HG03103 (cell line): ENCODE measurements around the gene PNCK.

Experiments used
- ATAC-seq: cut with Tn5 transposase; IDR thresholded peaks from one replicate; pipeline ENCODE4 v1.9.1; 2021; ENCODE audit warnings: low read depth; ENCODE audit not compliant: unreplicated experiment

The PNCK gene

DNA sequence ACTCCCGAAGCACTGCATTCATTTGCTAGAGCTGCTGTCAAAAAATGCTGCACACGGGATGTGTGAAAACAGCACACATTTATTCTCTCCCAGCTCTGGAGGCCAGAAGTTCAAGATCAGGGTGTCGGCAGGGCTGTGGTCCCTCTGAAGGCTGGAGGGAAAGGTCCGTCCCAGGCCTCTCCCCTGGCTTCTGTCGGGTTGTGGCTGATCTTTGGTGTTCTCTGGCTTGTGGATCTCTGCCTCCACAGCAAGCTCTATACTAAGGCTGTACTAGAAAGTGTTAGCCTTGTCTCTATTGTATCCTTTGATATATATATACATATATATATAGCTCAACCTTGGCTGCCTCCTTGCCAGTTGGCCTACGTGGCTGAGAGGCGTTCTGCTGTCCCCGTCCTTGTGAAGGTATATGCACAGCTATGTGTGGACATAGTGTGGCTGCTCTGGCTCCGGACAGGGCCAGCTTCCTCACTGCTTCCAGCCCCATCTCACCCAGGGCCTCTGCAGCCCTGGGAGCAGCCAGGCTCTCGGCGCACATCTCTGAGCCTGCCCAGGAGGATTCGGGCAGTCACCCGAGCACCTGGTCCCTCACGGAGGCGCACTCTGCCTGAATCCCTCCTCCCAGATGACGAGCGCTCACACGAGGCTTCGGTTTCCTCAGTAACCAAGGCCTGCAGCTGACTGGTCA lies 41.6 kb downstream of the PNCK start:
- no peak for ATAC-seq

DNA sequence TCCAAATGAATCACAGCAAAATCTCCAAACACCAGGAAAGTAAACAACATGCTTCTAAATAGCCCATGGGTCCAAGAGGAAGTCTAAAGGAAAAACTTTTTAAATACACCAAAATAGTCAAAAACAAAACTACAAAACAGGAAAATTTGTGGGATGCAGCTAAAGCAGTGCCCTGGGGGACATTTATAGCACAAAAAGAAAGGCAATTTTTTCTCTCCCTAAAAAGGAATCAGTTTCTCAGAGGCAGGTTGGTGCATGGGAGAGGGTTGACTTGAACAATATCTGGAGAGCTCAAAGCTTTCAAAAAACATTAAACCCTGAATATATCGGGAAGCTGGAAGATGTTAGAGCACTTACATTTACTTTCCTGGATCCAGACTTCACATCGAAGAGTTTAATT lies 42.3 kb downstream of the PNCK start:
- no peak for ATAC-seq

DNA sequence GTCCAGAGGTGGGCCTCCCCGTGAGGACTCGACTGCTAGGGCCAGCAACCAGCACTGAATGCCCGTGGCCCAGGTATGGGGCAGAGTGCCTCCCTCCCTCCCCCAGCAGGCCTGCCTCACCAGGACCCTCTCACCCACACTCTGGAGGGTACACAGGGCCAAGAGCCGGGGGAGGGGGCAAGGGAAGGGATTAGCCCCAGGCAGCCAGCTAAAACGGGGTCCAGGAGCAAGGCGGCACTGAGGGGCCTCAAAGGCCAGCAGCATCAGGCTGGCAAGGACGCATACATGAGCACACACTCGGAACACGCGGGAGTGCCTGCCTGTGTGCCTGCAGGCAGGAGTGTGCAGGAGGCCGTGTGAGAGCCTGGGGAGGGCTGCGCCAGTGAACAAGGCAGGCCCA lies 44.9 kb downstream of the PNCK start:
- no peak for ATAC-seq

DNA sequence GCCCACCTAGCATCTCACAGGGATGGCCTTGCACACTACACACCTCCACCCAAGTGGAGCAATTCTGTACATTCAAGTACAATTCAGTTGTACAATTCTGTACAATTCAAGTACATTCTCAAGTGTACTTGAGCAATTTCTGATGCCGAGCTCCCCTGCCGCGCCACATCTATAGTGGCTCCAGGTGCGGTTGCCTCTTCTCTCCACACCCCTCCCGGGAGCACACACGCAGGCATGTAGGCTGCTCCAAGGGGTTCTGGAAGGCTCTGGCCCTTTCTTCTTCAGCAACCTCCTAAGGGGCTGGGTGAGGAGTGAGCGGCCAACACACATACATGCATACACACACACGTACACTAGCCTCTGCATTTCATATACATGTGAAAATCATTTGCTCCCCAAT lies 45.5 kb downstream of the PNCK start:
- no peak for ATAC-seq

DNA sequence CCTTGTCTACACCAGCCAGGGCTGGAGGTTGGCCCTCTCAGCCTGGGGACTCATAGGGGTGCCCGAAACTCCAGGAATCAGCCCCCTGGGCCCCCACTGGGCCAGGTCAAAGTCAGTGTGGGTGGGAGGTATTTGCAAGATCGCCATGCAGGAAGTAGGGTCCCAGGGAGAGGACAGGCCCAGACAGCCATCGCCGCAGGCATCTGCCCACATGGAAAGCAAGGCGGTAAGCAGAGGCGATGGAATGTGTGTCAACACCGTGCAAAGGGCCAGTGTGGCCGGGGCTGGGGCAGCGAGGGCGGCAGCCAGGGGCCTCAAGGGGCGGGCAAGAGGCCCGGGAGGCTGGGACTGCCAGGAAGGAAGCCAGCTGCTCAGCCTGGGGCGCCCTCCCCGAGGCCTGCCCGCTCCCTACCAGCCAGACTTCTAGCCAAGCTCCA lies 45.9 kb downstream of the PNCK start:
- ATAC-seq = no peak

DNA sequence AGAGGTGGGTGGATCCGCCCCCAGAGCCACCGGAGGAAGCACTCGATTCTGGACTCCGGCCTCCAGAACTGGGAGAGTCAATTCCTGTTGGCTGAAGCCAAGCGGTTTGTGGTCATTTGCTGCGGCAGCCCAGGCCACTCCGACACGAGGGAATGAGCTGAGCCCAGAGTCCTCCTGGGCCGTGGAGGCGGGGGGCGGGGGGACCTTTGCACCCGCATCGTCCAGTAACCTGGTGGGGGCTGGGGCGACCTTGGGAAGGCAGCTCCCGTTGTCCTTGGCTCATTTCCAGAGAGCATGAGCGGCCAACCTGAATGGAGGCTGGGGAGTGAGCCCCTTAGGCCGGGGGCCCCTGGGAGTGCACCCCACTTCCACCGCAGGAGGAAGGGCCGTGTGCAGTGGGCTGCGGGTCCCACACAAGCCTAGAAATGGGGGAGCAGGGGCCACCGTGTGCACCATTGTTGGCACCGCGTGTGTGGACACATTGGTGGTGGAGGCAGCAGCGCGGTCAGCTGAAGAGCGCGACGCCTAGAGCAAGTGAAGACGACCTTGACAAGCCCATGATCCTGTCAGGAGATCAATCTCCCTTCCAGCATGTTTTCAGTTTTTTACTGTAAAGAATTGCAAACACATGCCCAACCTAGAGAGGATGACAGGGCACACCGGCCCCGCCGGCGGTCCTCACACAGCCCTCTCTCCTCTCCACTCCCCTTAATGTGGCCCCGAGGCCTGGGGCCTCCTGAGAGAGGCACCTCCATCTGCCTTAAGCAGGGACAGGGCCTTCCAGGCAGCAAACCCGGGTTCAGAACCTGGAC lies 46.5 kb downstream of the PNCK start:
- ATAC-seq = no peak

DNA sequence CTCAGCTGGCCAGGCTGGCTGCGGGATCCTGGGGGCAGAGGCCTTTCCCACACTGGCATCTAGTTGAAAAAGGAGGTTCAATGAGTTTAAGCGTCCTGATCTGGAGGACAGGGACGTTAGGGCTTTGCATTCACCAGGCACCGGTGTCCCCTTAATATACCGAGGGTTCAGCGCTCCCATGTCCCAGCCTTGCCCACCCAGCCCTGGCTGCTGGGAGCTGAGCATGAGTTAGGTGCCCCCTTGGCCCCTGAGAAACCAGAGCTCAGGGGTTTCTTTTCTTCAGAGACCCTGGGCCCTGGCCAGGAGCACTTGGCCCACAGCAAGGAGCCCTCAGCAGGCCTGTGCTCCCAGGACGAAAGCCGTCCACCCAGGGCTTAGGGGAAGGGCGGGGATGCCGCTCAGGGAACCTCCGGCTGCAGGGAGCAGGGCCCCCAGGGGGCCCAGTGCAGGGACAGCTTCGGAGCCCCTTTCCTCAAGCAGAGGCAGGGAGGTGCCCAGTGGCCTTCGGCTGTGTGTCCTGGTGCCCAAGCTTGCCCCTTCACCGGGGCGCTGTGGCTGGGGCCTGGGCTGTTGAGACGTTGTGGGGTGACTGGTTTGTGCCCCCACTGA lies 47.5 kb downstream of the PNCK start:
- no peak for ATAC-seq

DNA sequence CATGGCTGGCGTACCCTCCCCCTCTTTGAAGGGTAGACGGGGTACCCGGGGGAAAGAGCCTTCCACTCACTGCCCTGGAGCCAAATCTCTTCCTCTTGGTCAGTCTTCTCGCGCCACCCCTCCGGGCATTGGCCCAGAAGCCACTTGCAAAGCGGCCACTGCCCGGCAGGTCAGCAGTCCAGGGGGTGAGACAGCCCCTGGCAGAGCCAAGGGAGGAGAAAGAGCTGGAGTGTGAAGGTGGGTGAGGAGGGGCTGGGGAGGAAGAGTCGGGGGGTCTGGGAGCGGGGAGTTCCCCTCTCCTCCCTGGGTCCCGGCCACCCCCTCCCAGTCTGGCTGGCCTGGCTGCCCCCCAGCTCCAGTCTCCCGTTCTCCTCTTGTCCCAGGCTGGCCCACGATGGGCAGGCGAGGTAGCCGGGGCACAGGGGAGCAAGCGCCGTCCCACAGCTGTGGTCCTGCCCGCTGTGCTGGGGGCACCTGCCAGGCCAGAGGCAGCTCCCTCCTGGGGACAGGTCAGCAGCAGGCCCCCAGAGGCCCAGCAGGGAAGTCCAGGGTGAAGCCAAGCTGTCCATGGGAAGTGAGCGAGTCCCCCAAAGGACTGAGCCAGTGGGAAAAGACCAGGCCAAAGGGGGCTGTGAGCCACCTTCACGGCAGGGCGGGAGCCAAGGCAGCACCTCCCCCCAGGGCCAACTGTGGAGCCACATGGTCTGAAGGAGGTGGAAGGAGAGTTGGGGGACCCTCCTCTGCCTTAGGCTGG lies 48.2 kb downstream of the PNCK start:
- no peak for ATAC-seq

DNA sequence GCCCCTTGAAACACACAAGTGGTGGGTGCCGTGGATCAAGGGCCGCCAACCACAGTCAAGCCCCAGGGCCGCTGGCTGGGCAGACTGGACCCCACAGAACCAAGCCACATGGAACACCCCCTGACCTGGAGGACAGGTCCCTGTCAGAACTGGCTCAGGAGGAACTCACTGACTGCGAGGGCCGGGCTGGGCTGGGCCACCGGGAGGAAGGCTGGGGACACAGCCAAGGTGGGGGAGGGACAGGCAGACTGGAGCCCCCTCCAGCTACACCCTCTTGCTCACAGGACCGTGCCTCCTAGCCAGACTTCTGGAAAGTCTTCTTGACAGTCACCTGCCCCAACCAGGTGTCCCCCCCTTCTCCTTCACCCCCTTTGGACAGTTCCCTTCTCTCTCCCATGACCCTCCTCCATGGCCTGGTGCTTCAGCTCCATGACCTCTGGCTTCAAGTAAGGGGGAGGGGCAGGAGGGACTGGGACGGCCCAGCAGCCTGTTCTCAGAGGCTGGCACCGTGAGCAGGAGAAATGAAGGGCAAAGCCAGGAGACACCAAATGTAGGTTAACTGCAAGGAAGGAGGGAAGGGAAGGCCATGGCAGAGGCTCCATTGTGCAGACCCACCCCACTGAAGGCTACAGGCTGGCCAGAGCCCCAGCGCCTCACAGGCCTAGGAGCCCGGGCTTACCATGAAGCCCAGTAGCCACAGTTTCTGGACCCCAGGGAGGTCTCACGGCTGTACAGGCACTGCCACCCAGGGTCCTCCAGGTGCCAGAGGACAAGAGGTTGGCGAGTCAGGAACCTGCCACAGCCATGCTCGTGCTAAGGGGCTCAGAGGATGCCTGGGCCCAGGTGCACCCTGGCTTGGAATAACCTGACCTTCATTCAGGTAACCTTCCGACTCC lies 49.2 kb downstream of the PNCK start:
- ATAC-seq = no peak

DNA sequence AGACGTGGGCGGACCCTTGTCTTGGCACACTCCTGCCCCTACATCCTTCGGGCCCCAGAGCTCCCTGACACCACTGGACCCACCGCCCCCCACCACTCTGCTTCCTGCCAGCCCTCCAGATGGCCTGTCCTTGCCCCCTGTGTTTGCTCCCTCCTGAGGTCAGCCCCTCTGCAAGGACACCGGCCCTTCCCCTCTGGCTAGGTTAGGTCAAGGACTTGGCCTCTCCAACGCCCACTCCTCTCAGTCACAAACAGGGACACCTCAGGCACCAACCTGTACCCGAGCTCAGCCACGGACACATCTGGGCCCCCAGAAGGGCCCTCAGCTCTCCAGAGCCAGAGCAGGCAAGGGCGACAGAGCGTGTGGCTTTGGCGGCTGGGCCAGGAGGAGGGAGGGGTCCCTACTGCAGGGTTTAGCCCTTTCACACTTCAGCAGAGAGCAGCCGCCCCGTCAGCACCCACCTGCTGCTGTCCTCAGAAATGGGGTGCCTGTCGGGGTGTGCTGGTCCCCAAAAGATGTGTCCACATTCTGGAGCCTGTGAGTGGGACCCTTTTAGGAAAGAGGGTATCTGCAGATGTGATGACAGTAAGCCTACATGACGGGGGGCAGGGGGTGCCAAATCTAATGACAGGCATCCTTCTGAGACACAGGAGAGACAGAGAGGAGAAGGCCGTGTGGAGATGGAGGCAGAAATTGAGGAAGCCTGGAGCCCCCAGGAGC lies 50.1 kb downstream of the PNCK start:
- ATAC-seq = no peak

DNA sequence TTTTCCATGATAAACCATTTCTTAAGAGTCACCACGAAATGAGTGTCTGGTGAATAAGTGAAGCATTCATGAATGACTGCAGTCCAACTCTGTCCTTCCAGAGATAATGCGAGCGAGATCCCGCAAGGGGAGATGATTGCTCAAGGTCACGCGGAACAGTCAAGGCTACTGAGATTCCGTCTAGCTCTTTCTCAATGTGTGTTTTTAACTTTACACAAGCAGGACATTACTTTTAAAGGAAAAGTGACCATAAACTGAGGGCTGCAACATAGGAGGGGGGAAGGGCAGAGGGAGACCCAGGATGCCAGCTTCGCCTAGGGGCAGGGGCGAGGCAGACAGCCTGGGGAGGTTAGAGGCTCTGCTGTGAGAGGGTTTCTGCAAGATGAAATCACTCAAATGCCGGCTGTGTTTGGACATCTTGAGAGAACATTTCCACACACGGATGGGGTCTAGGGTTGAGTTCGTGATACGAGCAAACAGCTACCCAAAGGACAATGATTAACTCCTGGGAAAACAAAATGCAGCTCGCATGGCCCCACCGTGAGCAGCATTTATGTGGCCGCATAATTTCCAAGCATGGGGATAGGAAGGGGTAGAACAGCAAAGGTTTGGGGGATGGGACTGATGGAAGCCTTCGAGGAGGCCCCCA lies 50.8 kb downstream of the PNCK start:
- ATAC-seq = no peak

DNA sequence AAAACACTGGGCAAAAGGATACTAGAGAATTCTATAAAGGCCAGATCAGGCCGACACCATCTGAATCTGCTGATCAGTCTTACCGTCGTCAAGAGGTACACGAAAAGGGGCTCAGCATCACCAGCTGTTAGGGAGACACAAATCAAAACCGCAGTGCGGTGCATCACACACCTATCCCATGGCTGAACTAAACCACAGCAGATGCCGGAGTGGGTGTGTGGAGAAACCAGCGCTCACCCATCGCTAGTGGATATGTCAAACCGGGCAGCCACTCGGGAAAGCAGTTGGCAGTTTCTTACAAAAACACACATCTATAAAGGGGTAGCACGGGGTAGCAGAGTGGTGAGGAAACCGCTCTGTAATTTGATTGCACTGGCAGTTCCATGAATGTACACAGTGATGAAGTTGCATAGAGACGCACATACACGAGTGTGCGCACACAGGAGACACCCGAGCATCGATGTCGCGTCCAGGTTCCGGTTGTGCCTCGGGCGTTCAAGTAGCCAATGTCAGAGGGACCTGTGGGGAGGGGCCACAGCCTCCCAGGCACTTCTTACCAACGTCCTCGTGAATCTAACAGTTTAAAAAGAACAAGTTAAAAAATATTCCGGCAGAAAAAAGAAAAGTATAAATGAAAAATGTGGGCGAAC lies 51.5 kb downstream of the PNCK start:
- ATAC-seq = no peak

DNA sequence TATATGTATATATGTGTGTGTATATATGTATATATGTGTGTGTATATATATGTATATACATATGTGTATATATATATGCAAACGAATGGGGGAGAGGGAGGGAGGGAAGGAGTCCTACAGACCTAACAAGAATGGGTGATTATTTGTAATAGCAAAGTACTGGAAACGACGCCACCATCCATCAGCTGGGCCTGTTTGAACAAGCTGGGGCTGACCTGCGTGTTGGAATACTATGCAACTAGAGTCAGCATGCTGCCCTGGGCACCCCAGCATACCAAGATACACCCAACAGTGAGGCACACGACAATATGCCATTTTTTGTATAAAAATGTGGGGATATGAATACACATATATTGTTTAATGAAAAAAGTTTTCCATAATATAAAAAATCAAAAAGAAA lies 53.0 kb downstream of the PNCK start:
- no peak for ATAC-seq
